OCI-LY1 (cell line): ENCODE measurements around the gene AKTIP.

Source experiments
- H2AFZ ChIP-seq: fragments of 200-600 bp; sonication (generic), shearing (Covaris generic); 2 replicates; pipeline ENCODE4 v1.6.0; 2014; ENCODE audit warnings: antibody characterized with exemption, mild to moderate bottlenecking, low read length
- H3F3A ChIP-seq: fragments of 200-600 bp; sonication (generic), shearing (Covaris generic); 2 replicates; pipeline ENCODE4 v1.6.0; 2014; ENCODE audit warnings: mild to moderate bottlenecking, antibody characterized with exemption, low read length, moderate library complexity; ENCODE audit not compliant: insufficient read depth
- H3K27ac ChIP-seq: fragments of 200-600 bp; sonication (generic); 2 replicates; pipeline ENCODE4 v1.5.1; 2014; ENCODE audit warnings: low read length, mixed run types, mild to moderate bottlenecking, low read depth; ENCODE audit not compliant: poor library complexity, severe bottlenecking
- H3K27me3 ChIP-seq: fragments of 200-600 bp; sonication (generic); 2 replicates; pipeline ENCODE4 v1.6.0; 2014; ENCODE audit warnings: antibody characterized with exemption, mild to moderate bottlenecking, low read length, moderate library complexity; ENCODE audit not compliant: insufficient read depth
- H3K36me3 ChIP-seq: fragments of 200-600 bp; sonication (generic); 2 replicates; pipeline ENCODE4 v1.6.1; 2014; ENCODE audit warnings: mild to moderate bottlenecking, antibody characterized with exemption, low read length, moderate library complexity, mixed read lengths; ENCODE audit not compliant: insufficient read depth
- H3K4me1 ChIP-seq: fragments of 200-600 bp; sonication (generic); 2 replicates; pipeline ENCODE4 v1.5.1; 2014; ENCODE audit warnings: mild to moderate bottlenecking, low read length, moderate library complexity; ENCODE audit not compliant: insufficient read depth, severe bottlenecking
- H3K4me2 ChIP-seq: fragments of 200-600 bp; sonication (generic), shearing (Covaris generic); 2 replicates; pipeline ENCODE4 v1.6.1; 2014; ENCODE audit warnings: low read length
- H3K4me3 ChIP-seq: fragments of 200-600 bp; sonication (generic); 2 replicates; pipeline ENCODE4 v1.5.1; 2014; ENCODE audit warnings: low read length, low read depth, mild to moderate bottlenecking, mixed read lengths; ENCODE audit not compliant: poor library complexity, severe bottlenecking
- H3K79me2 ChIP-seq: fragments of 200-600 bp; shearing (Covaris generic); 2 replicates; pipeline ENCODE4 v1.6.1; 2016; ENCODE audit warnings: mixed run types, low read length, mixed read lengths; ENCODE audit not compliant: insufficient read depth
- H3K9ac ChIP-seq: fragments of 200-600 bp; sonication (generic), shearing (Covaris generic); 2 replicates; pipeline ENCODE4 v1.6.1; 2014; ENCODE audit warnings: mild to moderate bottlenecking, low read length, mixed read lengths
- H3K9me2 ChIP-seq: fragments of 200-600 bp; sonication (generic), shearing (Covaris generic); 2 replicates; pipeline ENCODE4 v1.6.1; 2014; ENCODE audit warnings: low read depth, mild to moderate bottlenecking, low read length, mixed read lengths
- H3K9me3 ChIP-seq: fragments of 200-600 bp; shearing (Covaris generic); 2 replicates; pipeline ENCODE4 v1.6.1; 2014; ENCODE audit warnings: low read length, mixed read lengths
- H4K20me1 ChIP-seq: fragments of 200-600 bp; sonication (generic), shearing (Covaris generic); 2 replicates; pipeline ENCODE4 v1.6.0; 2016; ENCODE audit warnings: mild to moderate bottlenecking, low read length; ENCODE audit not compliant: insufficient read depth
- CTCF ChIP-seq: fragments of 200-600 bp; sonication (generic), shearing (Covaris generic); IDR thresholded peaks from 2 replicates; pipeline ENCODE4 v1.5.1; 2017; ENCODE audit warnings: mild to moderate bottlenecking, antibody characterized with exemption, low read length, moderate library complexity, mixed read lengths
- EZH2 ChIP-seq: fragments of 200-600 bp; sonication (generic), shearing (Covaris generic); IDR thresholded peaks from 2 replicates; pipeline ENCODE4 v1.8.0; 2017; ENCODE audit warnings: borderline replicate concordance, mixed run types, mild to moderate bottlenecking, antibody characterized with exemption, low read length, moderate library complexity, mixed read lengths

Gene AKTIP

DNA sequence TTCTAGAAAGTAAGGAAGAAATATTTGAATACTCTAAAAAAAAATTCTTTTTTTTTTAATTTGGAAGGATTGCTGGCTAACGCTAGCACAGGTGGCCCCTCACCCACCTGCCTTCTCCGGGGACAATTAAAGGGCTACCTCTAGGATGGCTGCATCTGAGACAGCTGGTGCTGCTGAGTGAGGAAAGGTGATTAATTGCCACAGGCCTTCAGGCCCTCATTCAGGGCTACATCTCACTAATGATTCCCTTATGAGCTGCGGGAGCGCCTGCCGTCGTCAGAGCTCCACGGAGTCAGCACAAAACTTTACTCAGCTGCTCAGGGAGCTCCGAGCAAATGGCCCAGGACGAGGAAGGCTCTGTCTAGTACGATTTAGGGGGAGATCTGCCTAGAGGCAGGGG lies 27.0 kb upstream of the AKTIP start:
- TF ChIP-seq CTCF = no peak
- no peaks in the 10 kb centered on the region for H3K79me2 ChIP-seq
- no peak overlapping the region for H3K4me3 ChIP-seq
- H3K9me2 ChIP-seq = no peaks in the 10 kb centered on the region
- 0 out of 2 replicates have a peak, but pooled peaks cover 5% of the 10 kb centered on the region for H3K27me3 ChIP-seq
- no peak overlapping the region for H3K27ac ChIP-seq
- H3K9ac ChIP-seq = no peak overlapping the region
- H4K20me1 ChIP-seq = no peaks in the 10 kb centered on the region
- H2AFZ ChIP-seq = no peak overlapping the region
- H3K9me3 ChIP-seq = no peaks in the 10 kb centered on the region
- H3F3A ChIP-seq = no peaks in the 10 kb centered on the region
- H3K4me2 ChIP-seq = no peak overlapping the region
- no peaks in the 10 kb centered on the region for H3K4me1 ChIP-seq
- H3K36me3 ChIP-seq = no peaks in the 10 kb centered on the region

DNA sequence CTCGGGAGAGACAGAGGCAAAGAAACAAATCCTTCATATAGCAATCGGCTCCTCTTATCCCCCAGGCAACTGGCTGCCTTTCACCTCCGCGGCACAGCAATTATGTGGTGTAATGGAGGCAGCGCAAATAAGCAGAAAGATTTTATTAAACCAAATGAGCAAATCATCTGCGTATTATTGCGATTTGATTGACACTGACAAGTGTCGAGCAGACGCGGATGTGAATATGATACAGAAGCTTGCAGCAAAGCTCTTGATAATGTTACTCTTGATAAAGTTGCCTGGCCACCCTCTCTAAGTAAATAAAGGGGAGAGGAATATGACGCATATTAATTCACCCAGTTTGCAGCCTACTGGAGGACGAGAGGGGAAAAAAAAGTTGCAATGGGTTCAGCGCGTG lies 26.5 kb upstream of the AKTIP start:
- Histone ChIP-seq H3F3A (no peaks in the 10 kb centered on the region), H3K9me3 (no peaks in the 10 kb centered on the region), H3K9me2 (no peaks in the 10 kb centered on the region), H3K27me3 (0 out of 2 replicates have a peak, but pooled peaks cover 5% of the 10 kb centered on the region), H3K27ac (no peak overlapping the region), H3K36me3 (no peaks in the 10 kb centered on the region), H2AFZ (no peak overlapping the region), H3K9ac (no peak overlapping the region), H4K20me1 (no peaks in the 10 kb centered on the region), H3K79me2 (no peaks in the 10 kb centered on the region), H3K4me3 (no peak overlapping the region), H3K4me1 (no peaks in the 10 kb centered on the region), H3K4me2 (no peak overlapping the region)
- TF ChIP-seq CTCF = no peak
- TF ChIP-seq EZH2 = no peak

DNA sequence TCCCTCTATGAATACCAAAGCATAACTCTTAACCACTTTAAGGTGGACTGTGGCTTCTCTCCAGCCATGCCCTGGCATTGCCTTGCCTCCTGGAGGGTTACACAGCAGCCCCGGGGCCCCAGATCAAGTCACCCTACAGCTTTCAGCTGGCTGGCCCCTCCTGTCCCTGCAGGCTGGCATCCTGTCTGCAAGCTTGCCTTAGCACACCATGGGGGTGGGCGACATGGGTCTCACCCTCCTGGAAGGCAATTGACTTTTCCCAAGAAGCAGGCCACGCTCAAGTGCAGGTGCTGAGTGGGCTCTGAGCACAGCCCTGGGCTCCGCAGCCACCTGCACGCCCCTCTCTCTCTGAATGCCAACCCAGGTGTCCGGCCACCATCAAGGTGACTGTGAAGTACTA lies 25.8 kb upstream of the AKTIP start:
- Histone ChIP-seq H3F3A (no peaks in the 10 kb centered on the region), H3K4me2 (no peak overlapping the region), H3K4me3 (no peak overlapping the region)

More for the DNA sequence above, 25.8 kb upstream of the AKTIP start:
- Histone ChIP-seq H3K4me1 (no peaks in the 10 kb centered on the region), H3K9ac (no peak overlapping the region), H3K27ac (no peak overlapping the region), H3K27me3 (0 out of 2 replicates have a peak, but pooled peaks cover 5% of the 10 kb centered on the region), H4K20me1 (no peaks in the 10 kb centered on the region), H3K36me3 (no peaks in the 10 kb centered on the region), H2AFZ (no peak overlapping the region), H3K79me2 (no peaks in the 10 kb centered on the region), H3K9me3 (no peaks in the 10 kb centered on the region), H3K9me2 (no peaks in the 10 kb centered on the region)
- no peak for TF ChIP-seq EZH2
- no peak for TF ChIP-seq CTCF
